Measurements from ENCODE around the gene PPTC7.
"Not testable (repeated sequence)": the region's sequence is repeated elsewhere in the genome, so short reads cannot be mapped to it uniquely, and the experiment has no call there.

The PPTC7 gene

DNA sequence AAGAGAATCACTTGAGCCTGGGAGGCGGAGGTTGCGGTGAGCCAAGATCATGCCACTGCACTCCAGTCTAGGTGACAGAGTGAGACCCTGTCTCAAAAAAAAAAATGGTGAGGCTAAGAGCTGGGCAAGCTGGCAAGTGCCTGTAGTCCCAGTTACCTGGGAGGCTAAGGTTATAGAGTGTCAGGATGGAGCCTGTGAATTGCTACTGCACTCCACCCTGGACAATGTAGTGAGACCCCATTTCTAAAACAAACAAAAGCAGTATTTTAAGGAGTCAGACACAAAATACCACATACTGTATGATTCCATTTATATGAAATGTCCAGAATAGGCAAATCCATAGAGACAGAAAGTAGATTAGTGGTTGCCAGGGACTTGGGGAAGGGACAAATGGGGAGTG lies 4.0 kb upstream of the PPTC7 start:
- ATAC-seq, result not testable (repeated sequence)

DNA sequence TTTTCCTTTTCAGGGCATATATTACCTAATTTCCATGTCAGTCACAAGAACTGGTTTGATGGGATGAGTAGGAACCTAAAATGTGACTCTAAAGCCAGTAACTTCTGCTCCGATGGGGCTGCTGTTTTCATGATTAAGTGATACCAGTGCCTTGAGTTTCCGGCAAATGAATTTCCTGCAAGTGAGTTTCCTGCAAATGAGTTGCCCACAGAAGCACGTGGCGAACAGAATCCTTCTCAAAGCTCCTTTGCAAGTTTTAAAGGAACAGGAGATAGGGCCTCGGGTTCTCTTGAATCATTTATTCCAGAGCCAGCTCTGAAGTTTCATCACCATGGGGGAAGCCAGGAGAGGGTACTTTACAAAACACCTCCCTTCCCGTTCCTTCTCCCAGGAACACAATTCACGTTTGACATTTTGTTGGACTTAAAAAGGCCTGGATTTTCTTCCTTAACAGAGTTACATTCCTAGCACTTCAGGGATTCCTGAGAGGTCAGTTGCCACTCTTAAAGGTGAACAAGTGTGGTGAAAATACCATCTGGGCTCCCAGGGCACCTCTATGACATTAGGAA lies 2.2 kb upstream of the PPTC7 start:
- no peak for ATAC-seq
- no peak for TF ChIP-seq ZC3H10 (CRISPR knock-in tag; IDR thresholded peaks at IDR 0.05)
- no peak for TF ChIP-seq ISL1 (CRISPR knock-in tag; IDR thresholded peaks at IDR 0.05)
- no peak for TF ChIP-seq ZNF70 (CRISPR knock-in tag; IDR thresholded peaks at IDR 0.05)
- TF ChIP-seq, protein P1, sequence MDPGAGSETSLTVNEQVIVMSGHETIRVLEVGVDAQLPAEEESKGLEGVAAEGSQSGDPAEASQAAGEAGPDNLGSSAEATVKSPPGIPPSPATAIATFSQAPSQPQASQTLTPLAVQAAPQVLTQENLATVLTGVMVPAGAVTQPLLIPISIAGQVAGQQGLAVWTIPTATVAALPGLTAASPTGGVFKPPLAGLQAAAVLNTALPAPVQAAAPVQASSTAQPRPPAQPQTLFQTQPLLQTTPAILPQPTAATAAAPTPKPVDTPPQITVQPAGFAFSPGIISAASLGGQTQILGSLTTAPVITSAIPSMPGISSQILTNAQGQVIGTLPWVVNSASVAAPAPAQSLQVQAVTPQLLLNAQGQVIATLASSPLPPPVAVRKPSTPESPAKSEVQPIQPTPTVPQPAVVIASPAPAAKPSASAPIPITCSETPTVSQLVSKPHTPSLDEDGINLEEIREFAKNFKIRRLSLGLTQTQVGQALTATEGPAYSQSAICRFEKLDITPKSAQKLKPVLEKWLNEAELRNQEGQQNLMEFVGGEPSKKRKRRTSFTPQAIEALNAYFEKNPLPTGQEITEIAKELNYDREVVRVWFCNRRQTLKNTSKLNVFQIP (CRISPR knock-in tag; IDR thresholded peaks at IDR 0.05; ENCODE audit: borderline replicate concordance, low read depth), result no peak
- TF ChIP-seq ZNF565 (CRISPR knock-in tag; conservative IDR thresholded peaks at IDR 0.05; ENCODE audit: low read depth), result no peak
- TF ChIP-seq, protein P2, sequence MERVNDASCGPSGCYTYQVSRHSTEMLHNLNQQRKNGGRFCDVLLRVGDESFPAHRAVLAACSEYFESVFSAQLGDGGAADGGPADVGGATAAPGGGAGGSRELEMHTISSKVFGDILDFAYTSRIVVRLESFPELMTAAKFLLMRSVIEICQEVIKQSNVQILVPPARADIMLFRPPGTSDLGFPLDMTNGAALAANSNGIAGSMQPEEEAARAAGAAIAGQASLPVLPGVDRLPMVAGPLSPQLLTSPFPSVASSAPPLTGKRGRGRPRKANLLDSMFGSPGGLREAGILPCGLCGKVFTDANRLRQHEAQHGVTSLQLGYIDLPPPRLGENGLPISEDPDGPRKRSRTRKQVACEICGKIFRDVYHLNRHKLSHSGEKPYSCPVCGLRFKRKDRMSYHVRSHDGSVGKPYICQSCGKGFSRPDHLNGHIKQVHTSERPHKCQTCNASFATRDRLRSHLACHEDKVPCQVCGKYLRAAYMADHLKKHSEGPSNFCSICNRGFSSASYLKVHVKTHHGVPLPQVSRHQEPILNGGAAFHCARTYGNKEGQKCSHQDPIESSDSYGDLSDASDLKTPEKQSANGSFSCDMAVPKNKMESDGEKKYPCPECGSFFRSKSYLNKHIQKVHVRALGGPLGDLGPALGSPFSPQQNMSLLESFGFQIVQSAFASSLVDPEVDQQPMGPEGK (CRISPR knock-in tag; IDR thresholded peaks at IDR 0.05; ENCODE audit: borderline replicate concordance), result no peak
- TF ChIP-seq TOX (CRISPR knock-in tag; IDR thresholded peaks at IDR 0.05; ENCODE audit: borderline replicate concordance), result no peak
- TF ChIP-seq BACH2 (CRISPR knock-in tag; IDR thresholded peaks at IDR 0.05; ENCODE audit: borderline replicate concordance), result no peak
- TF ChIP-seq RARB (CRISPR knock-in tag; IDR thresholded peaks at IDR 0.05), result no peak
- no peak for TF ChIP-seq ZNF8 (CRISPR knock-in tag; IDR thresholded peaks at IDR 0.05)

DNA sequence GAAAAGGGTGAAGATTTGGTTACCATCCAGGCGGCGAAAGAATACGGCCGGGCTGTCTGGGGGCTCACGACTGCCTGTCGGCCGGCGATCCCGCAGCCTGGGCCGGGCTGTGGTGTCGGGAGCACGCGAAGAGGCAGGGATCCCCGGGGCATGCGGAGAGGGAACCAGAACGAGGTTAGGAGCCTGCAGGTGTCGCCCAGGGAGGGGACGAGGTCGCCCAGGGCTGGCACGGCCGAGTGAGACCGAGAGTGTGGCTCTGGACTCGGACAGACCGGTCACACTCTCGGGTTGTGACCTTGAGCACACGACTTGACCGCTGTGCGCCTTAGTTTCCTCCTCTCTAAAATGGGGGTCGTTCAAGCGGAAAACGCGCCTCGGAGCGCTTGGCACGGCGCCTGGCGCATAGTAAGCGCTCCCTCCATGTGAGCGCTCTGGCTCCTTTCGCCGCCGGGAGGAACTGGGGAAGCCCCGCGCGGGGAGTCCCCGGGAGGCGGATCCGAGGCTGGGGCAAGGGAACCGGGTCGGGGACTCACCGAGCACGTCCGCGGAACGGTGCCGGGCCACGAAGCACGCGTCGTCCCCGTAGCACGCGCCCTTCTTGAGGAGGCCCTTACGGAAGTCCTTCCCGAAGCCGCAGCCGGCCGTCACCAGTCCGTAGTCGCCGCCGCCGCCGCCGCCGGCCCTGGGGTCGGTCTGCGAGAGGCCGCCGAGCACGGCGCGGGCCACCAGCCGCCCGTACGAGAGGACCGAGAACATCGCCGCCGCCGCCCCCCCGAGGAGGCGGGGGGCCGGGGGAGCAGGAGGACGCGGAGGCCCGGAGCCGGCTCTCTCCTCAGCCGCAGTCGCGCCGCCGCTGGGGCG lies 612 bp downstream of the PPTC7 start:
- TF ChIP-seq SNAI2 (CRISPR knock-in tag; IDR thresholded peaks at IDR 0.05), result no peak
- no peak for TF ChIP-seq TCF4 (CRISPR knock-in tag; IDR thresholded peaks at IDR 0.05; ENCODE audit: borderline replicate concordance)
- no peak for TF ChIP-seq TOX (CRISPR knock-in tag; IDR thresholded peaks at IDR 0.05; ENCODE audit: borderline replicate concordance)
- no peak for TF ChIP-seq BACH2 (CRISPR knock-in tag; IDR thresholded peaks at IDR 0.05; ENCODE audit: borderline replicate concordance)
- no peak for TF ChIP-seq PPARA (CRISPR knock-in tag; IDR thresholded peaks at IDR 0.05; ENCODE audit: borderline replicate concordance)
- no peak for TF ChIP-seq RARB (CRISPR knock-in tag; IDR thresholded peaks at IDR 0.05)
- TF ChIP-seq, protein P1 (CRISPR knock-in tag; IDR thresholded peaks at IDR 0.05; ENCODE audit: borderline replicate concordance, low read depth), result no peak
- no peak for TF ChIP-seq ESRRG (CRISPR knock-in tag; IDR thresholded peaks at IDR 0.05)
- no peak for TF ChIP-seq GLIS3 (CRISPR knock-in tag; IDR thresholded peaks at IDR 0.05)
- TF ChIP-seq ARNTL (CRISPR knock-in tag; IDR thresholded peaks at IDR 0.05; ENCODE audit: borderline replicate concordance, low read depth), result no peak
- no peak for TF ChIP-seq ZC3H10 (CRISPR knock-in tag; IDR thresholded peaks at IDR 0.05)
- TF ChIP-seq ZNF565 (CRISPR knock-in tag; conservative IDR thresholded peaks at IDR 0.05; ENCODE audit: low read depth), result no peak
- no peak for TF ChIP-seq ZNF70 (CRISPR knock-in tag; IDR thresholded peaks at IDR 0.05)
- TF ChIP-seq ZFP3 (CRISPR knock-in tag; IDR thresholded peaks at IDR 0.05), result no peak
- no peak for TF ChIP-seq ISL1 (CRISPR knock-in tag; IDR thresholded peaks at IDR 0.05)
- TF ChIP-seq ZFP30 (CRISPR knock-in tag; IDR thresholded peaks at IDR 0.05), result no peak
- TF ChIP-seq OSR1 (CRISPR knock-in tag; IDR thresholded peaks at IDR 0.05), result no peak
- ATAC-seq, result peak; percentile 38

DNA sequence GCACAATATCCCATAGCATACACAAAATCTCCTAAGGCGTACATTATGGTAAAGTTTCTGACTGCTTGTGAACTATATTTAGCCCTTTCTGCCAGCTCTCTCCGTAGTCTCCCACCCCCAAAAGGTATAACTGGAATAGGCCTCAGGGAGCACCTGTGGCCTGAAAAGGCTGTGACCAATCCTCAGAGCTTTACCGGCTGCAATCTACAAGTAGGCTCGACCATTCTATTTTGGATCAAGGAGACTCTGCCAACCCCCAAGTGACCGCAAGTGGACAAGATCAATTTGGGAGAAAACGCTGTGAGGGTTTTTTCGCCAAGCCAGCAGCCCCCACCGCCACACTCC lies 1.2 kb downstream of the PPTC7 start:
- TF ChIP-seq RARB (CRISPR knock-in tag; IDR thresholded peaks at IDR 0.05), result no peak
- no peak for TF ChIP-seq ZNF8 (CRISPR knock-in tag; IDR thresholded peaks at IDR 0.05)
- TF ChIP-seq ZNF70 (CRISPR knock-in tag; IDR thresholded peaks at IDR 0.05), result no peak
- TF ChIP-seq SNAI2 (CRISPR knock-in tag; IDR thresholded peaks at IDR 0.05), result no peak
- no peak for TF ChIP-seq TCF4 (CRISPR knock-in tag; IDR thresholded peaks at IDR 0.05; ENCODE audit: borderline replicate concordance)
- TF ChIP-seq ZFP30 (CRISPR knock-in tag; IDR thresholded peaks at IDR 0.05), result no peak
- no peak for TF ChIP-seq OSR1 (CRISPR knock-in tag; IDR thresholded peaks at IDR 0.05)
- ATAC-seq, result peak; percentile 2; the same call in 1 of the 3 replicates

Data from SK-N-SH treated with all-trans-retinoic acid at 6 μM for 48 hours (cell line).